ENCODE measurements around the gene RAB3A.
"Not testable (repeated sequence)": the region's sequence is repeated elsewhere in the genome, so short reads cannot be mapped to it uniquely, and the experiment has no call there.

RAB3A gene

DNA sequence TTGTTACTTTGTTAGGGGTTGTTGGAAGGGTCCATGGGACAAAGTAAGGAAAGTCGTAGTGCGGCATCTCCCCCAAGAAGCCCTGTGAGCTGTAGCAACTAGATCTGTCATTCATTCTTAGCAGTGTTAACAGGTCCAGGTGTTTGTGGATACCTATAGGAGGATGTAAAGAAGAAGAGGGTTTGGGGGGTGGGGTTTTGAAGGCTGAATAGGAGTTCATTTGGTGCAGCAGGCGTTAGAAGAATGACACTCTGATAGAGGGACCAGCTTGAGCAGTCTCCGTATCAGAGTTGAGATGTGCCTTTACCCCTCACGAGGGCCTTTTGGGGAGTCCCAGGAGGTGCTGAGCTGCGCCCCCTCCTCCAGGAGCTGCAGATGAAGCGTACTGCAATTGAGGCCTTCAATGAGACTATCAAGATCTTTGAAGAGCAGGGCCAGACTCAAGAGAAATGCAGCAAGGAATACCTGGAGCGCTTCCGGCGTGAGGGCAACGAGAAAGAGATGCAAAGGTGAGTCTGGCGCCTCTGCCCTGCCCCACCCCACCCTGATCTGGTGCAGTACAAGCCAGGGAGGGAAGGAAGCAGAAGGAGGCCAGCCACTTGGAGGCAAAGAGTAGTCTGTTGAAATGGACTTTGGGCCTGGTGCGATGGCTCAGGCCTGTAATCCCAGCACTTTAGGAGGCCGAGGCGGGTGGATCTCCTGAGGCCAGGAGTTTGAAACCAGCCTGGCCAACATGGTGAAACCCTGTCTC lies 37.9 kb downstream of the RAB3A start:
- TF ChIP-seq POLR2AphosphoS5 (IDR thresholded peaks at IDR 0.05; ENCODE audit: borderline replicate concordance, low read depth, low read length), result no peak
- TF ChIP-seq EZH2 (IDR thresholded peaks at IDR 0.05), result no peak
- TF ChIP-seq FOXP2 (optimal IDR thresholded peaks at IDR 0.05; ENCODE audit: control extremely low read depth, extremely low read length, insufficient read depth), result no peak
- Histone ChIP-seq H3K36me3 (ENCODE audit: insufficient read depth, low read length) (peaks cover 26% of the 10 kb centered on the region; the same call in 1 of the 2 replicates), H3K9me3 (ENCODE audit: low read depth, low read length) (no peaks in the 10 kb centered on the region), H3K27ac (no peak overlapping the region), H3K9ac (ENCODE audit: insufficient read length) (no peak overlapping the region), H3K4me3 (no peak overlapping the region)
- DNase-seq (ENCODE audit: low read depth, low spot score), result no peak

DNA sequence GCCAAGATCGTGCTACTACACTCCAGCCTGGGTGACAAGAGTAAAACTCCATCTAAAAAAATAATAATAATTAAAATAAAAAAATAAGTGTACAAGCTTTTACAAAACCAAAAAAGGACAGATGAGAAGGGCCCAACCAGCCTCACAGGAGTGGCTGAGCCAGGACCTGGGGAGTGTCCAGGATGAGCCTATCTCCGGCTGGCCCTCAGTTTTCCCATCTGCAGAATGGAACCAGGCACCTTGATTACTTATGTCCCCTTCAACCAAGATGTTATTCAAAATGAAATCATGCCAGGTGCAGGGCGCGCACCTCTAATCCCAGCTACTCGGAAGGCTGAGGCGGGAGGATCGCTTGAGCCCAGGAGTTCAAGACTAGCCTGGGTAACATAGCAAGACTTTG lies 39.8 kb downstream of the RAB3A start:
- Histone ChIP-seq H3K9ac (ENCODE audit: insufficient read length) (no peak overlapping the region), H3K9me3 (ENCODE audit: low read depth, low read length) (no peaks in the 10 kb centered on the region), H3K36me3 (ENCODE audit: insufficient read depth, low read length) (peaks cover 23% of the 10 kb centered on the region; the same call in 1 of the 2 replicates), H3K4me3 (no peak overlapping the region), H3K27ac (no peak overlapping the region)
- no peak for DNase-seq (ENCODE audit: low read depth, low spot score)
- TF ChIP-seq POLR2AphosphoS5 (IDR thresholded peaks at IDR 0.05; ENCODE audit: borderline replicate concordance, low read depth, low read length) (no peak), FOXP2 (optimal IDR thresholded peaks at IDR 0.05; ENCODE audit: control extremely low read depth, extremely low read length, insufficient read depth) (no peak), EZH2 (IDR thresholded peaks at IDR 0.05) (no peak)

DNA sequence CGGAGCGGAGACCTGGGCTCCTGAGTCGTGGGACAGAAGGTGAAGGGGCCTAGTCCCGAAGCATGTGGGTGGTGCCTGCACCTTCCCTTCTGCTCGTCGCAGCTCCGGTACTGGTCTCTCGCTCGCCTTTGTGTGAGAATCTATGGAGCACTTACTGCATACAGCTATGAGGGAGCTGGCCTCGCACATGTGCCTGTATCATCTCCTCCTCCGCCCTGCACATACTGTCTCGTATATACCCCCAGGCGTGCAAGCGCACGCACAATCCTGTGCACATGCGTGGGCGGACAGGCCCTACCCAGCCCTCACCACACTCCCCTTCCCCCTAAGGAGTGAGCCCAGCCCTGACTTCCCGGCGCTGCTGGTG lies 42.2 kb downstream of the RAB3A start:
- TF ChIP-seq FOXP2 (optimal IDR thresholded peaks at IDR 0.05; ENCODE audit: control extremely low read depth, extremely low read length, insufficient read depth) (no peak), EZH2 (IDR thresholded peaks at IDR 0.05) (no peak), POLR2AphosphoS5 (IDR thresholded peaks at IDR 0.05; ENCODE audit: borderline replicate concordance, low read depth, low read length) (no peak)
- Histone ChIP-seq H3K9me3 (ENCODE audit: low read depth, low read length) (no peaks in the 10 kb centered on the region), H3K9ac (ENCODE audit: insufficient read length) (no peak overlapping the region), H3K4me3 (peak overlapping the region; percentile 38; the same call in 1 of the 2 replicates), H3K36me3 (ENCODE audit: insufficient read depth, low read length) (peaks cover 23% of the 10 kb centered on the region; the same call in 1 of the 2 replicates), H3K27ac (no peak overlapping the region)
- DNase-seq (ENCODE audit: low read depth, low spot score), result no peak

DNA sequence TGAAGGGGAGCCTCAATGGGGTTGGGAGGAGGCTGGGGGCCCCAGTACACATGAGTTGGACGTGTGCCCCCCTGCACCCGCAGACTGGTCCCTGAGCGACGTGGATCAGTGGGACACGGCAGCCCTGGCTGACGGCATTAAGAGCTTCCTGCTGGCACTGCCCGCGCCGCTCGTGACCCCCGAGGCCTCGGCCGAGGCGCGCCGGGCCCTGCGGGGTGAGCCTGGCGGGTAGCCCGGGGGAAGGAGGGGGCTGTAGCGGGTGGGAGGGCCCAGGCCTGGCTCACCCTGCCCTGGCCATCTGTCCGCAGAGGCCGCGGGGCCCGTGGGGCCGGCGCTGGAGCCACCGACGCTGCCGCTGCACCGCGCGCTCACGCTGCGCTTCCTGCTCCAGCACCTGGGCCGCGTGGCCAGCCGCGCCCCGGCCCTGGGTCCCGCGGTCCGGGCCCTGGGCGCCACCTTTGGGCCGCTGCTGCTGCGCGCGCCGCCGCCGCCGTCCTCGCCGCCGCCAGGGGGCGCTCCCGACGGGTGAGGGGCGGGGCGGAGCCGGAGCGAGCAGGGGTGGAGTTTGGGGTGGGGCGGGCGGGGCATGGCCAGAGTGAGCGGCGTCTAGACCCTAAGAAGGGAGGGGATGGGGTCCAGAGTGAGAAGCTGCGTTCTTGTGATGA lies 42.7 kb downstream of the RAB3A start:
- Histone ChIP-seq H3K9ac (ENCODE audit: insufficient read length) (peak overlapping the region; percentile 68), H3K4me3 (peak overlapping the region; percentile 63), H3K27ac (no peak overlapping the region), H3K36me3 (ENCODE audit: insufficient read depth, low read length) (peaks cover 21% of the 10 kb centered on the region; the same call in 1 of the 2 replicates), H3K9me3 (ENCODE audit: low read depth, low read length) (no peaks in the 10 kb centered on the region)
- no peak for TF ChIP-seq POLR2AphosphoS5 (IDR thresholded peaks at IDR 0.05; ENCODE audit: borderline replicate concordance, low read depth, low read length)
- TF ChIP-seq EZH2 (IDR thresholded peaks at IDR 0.05), result no peak
- no peak for TF ChIP-seq FOXP2 (optimal IDR thresholded peaks at IDR 0.05; ENCODE audit: control extremely low read depth, extremely low read length, insufficient read depth)
- DNase-seq (ENCODE audit: low read depth, low spot score), result no peak

DNA sequence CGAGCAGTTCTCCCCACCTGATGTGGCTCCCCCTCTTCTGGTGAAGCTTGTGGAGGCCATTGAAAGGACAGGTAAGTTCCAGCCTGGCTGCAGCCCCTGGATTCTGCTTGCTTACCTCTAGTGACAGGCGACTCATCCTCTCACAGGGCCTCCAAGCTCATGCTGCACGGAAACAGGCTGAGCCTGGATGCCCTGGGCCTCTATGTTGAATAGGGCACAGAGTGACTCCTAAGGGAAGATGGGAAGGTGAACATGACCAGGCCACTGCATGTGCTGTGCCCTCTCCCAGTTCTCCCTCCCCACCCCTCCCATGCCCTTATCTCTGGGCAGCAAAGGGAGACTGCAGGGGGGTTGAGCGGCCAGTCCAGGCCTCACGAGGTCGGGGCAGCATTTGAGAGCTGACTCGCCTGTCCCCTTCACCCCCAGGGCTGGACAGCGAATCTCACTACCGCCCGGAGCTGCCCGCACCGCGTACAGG lies 43.3 kb downstream of the RAB3A start:
- no peaks in the 10 kb centered on the region for H3K9me3 ChIP-seq (ENCODE audit: low read depth, low read length)
- TF ChIP-seq POLR2AphosphoS5 (IDR thresholded peaks at IDR 0.05; ENCODE audit: borderline replicate concordance, low read depth, low read length) (no peak), EZH2 (IDR thresholded peaks at IDR 0.05) (no peak), FOXP2 (optimal IDR thresholded peaks at IDR 0.05; ENCODE audit: control extremely low read depth, extremely low read length, insufficient read depth) (no peak)
- peak overlapping the region; percentile 63 for H3K4me3 ChIP-seq
- no peak for DNase-seq (ENCODE audit: low read depth, low spot score)
- H3K27ac ChIP-seq, result no peak overlapping the region
- H3K36me3 ChIP-seq (ENCODE audit: insufficient read depth, low read length), result peaks cover 16% of the 10 kb centered on the region; the same call in 1 of the 2 replicates
- peak overlapping the region; percentile 68 for H3K9ac ChIP-seq (ENCODE audit: insufficient read length)

DNA sequence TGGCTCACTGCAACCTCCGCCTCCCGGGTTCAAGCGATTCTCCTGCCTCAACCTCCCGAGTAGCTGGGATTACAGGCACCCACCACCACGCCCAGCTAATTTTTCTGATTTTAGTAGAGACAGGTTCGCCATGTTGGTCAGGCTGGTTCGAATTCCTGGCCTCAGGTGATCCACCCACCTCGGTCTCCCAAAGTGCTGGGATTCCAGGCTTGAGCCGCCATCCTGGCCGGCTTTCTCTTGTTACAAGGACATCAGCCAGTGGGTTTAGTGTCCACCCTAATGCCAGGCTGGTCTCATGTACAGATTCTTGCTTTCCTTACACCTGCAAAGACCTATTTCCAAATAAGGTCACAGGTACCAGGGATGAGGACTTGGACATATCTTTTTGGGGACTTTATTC lies 44.0 kb downstream of the RAB3A start:
- no peak for DNase-seq (ENCODE audit: low read depth, low spot score)
- no peak for TF ChIP-seq EZH2 (IDR thresholded peaks at IDR 0.05)
- TF ChIP-seq FOXP2 (optimal IDR thresholded peaks at IDR 0.05; ENCODE audit: control extremely low read depth, extremely low read length, insufficient read depth), result no peak
- no peak for TF ChIP-seq POLR2AphosphoS5 (IDR thresholded peaks at IDR 0.05; ENCODE audit: borderline replicate concordance, low read depth, low read length)
- H3K4me3 ChIP-seq, result no peak overlapping the region
- H3K9me3 ChIP-seq (ENCODE audit: low read depth, low read length), result no peaks in the 10 kb centered on the region
- no peak overlapping the region for H3K27ac ChIP-seq
- peaks cover 14% of the 10 kb centered on the region; the same call in 1 of the 2 replicates for H3K36me3 ChIP-seq (ENCODE audit: insufficient read depth, low read length)
- no peak overlapping the region for H3K9ac ChIP-seq (ENCODE audit: insufficient read length)

DNA sequence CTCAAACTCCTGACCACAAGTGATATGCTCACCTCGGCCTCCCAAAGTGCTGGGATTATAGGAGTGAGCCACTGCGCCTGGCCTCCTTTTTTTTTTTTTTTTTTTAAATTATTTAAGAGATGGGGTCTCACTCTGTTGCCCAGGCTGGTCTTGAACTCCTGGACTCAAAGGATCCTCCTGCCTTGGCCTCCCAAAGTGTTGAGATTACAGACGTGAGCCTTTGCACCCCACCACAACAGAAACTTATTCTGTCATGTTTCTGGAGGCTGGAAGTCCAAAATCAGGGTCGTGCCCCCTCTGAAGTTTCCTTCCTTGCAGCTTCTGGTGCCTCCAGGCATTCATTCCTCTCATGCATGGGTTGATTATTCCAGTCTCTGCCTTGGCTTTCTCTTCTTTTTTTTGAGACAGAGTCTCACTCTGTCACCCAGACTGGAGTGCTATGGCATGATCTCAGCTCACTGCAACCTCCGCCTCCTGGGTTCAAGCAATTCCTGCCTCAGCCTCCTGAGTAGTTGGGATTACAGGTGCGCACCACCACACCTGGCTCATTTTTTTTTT lies 44.7 kb downstream of the RAB3A start:
- DNase-seq (ENCODE audit: low read depth, low spot score); H3K9me3 ChIP-seq (ENCODE audit: low read depth, low read length); H3K27ac ChIP-seq; H3K9ac ChIP-seq (ENCODE audit: insufficient read length); H3K4me3 ChIP-seq: not testable (repeated sequence)
- H3K36me3 ChIP-seq (ENCODE audit: insufficient read depth, low read length), result peaks cover 14% of the 10 kb centered on the region; the same call in 1 of the 2 replicates

DNA sequence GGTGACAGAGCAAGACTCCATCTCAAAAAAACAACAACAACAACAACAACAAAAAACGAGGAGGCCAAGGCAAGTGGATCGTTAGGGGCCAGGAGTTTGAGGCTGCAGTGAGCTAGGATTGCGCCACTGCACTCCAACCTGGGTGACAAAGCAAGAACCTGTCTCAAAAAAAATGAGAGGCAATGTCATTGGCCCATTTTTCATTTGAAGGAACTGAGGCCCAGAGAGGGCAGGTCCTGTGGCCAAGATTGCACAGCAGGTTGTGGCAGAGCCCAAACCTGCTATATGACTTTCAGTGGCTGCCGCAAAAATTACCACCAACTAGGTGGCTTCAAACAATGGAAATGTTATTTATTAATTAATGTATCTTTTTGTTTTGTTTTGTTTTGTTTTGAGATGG lies 45.4 kb downstream of the RAB3A start:
- Histone ChIP-seq H3K9me3 (ENCODE audit: low read depth, low read length) (no peaks in the 10 kb centered on the region), H3K27ac (no peak overlapping the region), H3K4me3 (no peak overlapping the region), H3K9ac (ENCODE audit: insufficient read length) (no peak overlapping the region), H3K36me3 (ENCODE audit: insufficient read depth, low read length) (peaks cover 14% of the 10 kb centered on the region; the same call in 1 of the 2 replicates)
- DNase-seq (ENCODE audit: low read depth, low spot score), result no peak
- no peak for TF ChIP-seq POLR2AphosphoS5 (IDR thresholded peaks at IDR 0.05; ENCODE audit: borderline replicate concordance, low read depth, low read length)
- TF ChIP-seq EZH2 (IDR thresholded peaks at IDR 0.05), result no peak
- TF ChIP-seq FOXP2 (optimal IDR thresholded peaks at IDR 0.05; ENCODE audit: control extremely low read depth, extremely low read length, insufficient read depth), result no peak
